HuH-7 (cell line): ENCODE data around the gene DCDC2C.

Source experiments
- DNase-seq: peaks from one replicate; pipeline ENCODE4 v3.0.0; 2011; ENCODE audit warnings: low spot score

Gene DCDC2C

GRCh38 chr2:3827673-3828575, 124.5 kb downstream of the DCDC2C start:
- peak; percentile 21 for DNase-seq

GRCh38 chr2:3830796-3831195, 127.4 kb downstream of the DCDC2C start:
- DNase-seq: no peak

- no peak for DNase-seq
These were observed 133.7 kb downstream of the DCDC2C start for GRCh38 chr2:3837086-3837485.

GRCh38 chr2:3838348-3838747, 135.0 kb downstream of the DCDC2C start:
- DNase-seq: no peak

GRCh38 chr2:3839476-3839875, 136.1 kb downstream of the DCDC2C start:
- DNase-seq: no peak

GRCh38 chr2:3840611-3841155, 137.3 kb downstream of the DCDC2C start:
- no peak for DNase-seq

- no peak for DNase-seq
These were observed 144.2 kb downstream of the DCDC2C start for GRCh38 chr2:3847397-3848052.

GRCh38 chr2:3848776-3849175, 145.4 kb downstream of the DCDC2C start:
- DNase-seq: no peak

GRCh38 chr2:3849213-3849612, 145.8 kb downstream of the DCDC2C start:
- no peak for DNase-seq

- DNase-seq: no peak
These were observed 154.2 kb downstream of the DCDC2C start for GRCh38 chr2:3857576-3857975.

- DNase-seq: no peak
These were observed 161.8 kb downstream of the DCDC2C start for GRCh38 chr2:3864943-3865865.

GRCh38 chr2:3867469-3867868, 164.1 kb downstream of the DCDC2C start:
- DNase-seq: no peak

- no peak for DNase-seq
These were observed 164.8 kb downstream of the DCDC2C start for GRCh38 chr2:3868012-3868805.

GRCh38 chr2:3870222-3870621, 166.8 kb downstream of the DCDC2C start:
- no peak for DNase-seq

GRCh38 chr2:3871002-3871401, 167.6 kb downstream of the DCDC2C start:
- no peak for DNase-seq

GRCh38 chr2:3872451-3872850, 169.1 kb downstream of the DCDC2C start:
- no peak for DNase-seq

- DNase-seq: no peak
These were observed 170.5 kb downstream of the DCDC2C start for GRCh38 chr2:3873899-3874298.

- no peak for DNase-seq
These were observed 172.8 kb downstream of the DCDC2C start for GRCh38 chr2:3876221-3876620.

- DNase-seq: no peak
These were observed 173.3 kb downstream of the DCDC2C start for GRCh38 chr2:3876685-3877084.

GRCh38 chr2:3885629-3886628, 182.6 kb downstream of the DCDC2C start:
- DNase-seq: no peak
